Retinal pigment epithelial cell (primary cell): ENCODE measurements around the gene MED25.

ENCODE experiments used
- DNase-seq: peaks from one replicate; pipeline ENCODE4 v3.0.0-alpha.2; 2010; ENCODE audit warnings: low read depth
- H3K4me3 ChIP-seq: 2 replicates; pipeline ENCODE4 v1.5.1; 2011; ENCODE audit warnings: mild to moderate bottlenecking, low read length, control low read depth, moderate library complexity
- CTCF ChIP-seq: conservative IDR thresholded peaks from 2 replicates; pipeline ENCODE4 v1.5.1; 2011; ENCODE audit warnings: low read depth, low read length, control low read depth, inconsistent platforms

MED25 gene

DNA sequence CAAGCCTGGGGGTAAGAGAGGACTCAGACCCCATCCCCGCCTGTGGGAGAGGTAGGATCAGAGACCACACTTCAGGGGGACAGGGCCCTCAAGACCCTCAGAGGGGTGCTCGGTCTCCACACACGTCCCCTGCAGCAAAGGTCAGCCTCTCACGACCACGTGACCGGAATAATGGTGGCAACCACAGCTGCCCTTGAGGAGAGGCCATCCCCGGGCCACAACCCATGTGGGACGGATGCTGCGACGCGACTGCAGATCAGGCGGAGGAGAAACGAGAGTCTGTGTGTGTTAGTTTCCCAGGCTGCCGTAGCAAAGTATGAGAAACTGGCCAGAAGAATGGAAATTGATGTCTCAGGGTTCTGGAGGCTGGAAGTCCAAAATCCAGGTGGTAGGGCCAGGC is 8.9 kb downstream of the MED25 start:
- no peak for TF ChIP-seq CTCF
- no peak for DNase-seq
- no peak overlapping the region for H3K4me3 ChIP-seq

DNA sequence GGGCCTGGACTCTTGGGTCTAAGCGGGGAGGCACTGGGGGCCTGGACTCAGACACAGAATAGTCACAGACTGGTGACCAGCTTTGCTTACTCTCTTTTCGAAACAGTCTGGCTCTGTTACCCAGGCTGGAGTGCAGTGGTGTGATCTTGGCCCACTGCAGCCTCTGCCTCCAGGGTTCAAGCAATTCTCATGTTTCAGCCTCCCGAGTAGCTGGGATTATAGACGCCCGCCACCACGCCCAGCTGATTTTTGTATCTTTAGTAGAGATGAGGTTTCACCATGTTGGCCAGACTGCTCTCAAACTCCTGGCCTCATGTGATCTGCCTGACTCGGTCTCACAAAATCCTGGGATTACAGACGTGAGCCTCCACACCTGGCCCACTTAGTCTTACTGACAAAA is 11.1 kb downstream of the MED25 start:
- TF ChIP-seq CTCF, result no peak
- no peak overlapping the region for H3K4me3 ChIP-seq
- no peak for DNase-seq

GRCh38 chr19:49829721-49830120 is 11.6 kb downstream of the MED25 start:
- TF ChIP-seq CTCF, result no peak
- no peak overlapping the region for H3K4me3 ChIP-seq
- no peak for DNase-seq

DNA sequence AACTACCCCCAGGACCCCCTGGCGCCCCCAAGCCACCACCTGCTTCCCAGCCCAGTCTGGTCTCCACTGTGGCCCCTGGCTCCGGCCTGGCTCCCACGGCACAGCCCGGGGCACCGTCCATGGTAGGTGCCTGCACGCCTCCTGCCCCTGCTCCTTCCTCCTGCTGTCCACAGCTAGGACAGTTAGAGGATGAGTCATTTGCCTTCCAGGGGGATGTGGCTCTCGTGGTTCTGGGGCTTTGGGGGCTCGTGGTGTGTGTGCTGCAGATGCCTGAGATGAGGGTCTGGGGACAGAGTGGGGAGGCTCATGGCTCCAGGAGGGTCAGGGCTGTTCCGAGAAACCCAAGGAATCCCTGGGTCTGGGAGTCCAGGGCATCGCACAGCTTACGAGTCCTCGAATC is 12.7 kb downstream of the MED25 start:
- no peak overlapping the region for H3K4me3 ChIP-seq
- no peak for TF ChIP-seq CTCF
- DNase-seq, result no peak

- no peak for TF ChIP-seq CTCF
- DNase-seq, result no peak
- no peak overlapping the region for H3K4me3 ChIP-seq
Measured at GRCh38 chr19:49831592-49831991, 13.5 kb downstream of the MED25 start.

- DNase-seq, result no peak
- H3K4me3 ChIP-seq, result no peak overlapping the region
- no peak for TF ChIP-seq CTCF
Measured at GRCh38 chr19:49832556-49832955, 14.5 kb downstream of the MED25 start.

DNA sequence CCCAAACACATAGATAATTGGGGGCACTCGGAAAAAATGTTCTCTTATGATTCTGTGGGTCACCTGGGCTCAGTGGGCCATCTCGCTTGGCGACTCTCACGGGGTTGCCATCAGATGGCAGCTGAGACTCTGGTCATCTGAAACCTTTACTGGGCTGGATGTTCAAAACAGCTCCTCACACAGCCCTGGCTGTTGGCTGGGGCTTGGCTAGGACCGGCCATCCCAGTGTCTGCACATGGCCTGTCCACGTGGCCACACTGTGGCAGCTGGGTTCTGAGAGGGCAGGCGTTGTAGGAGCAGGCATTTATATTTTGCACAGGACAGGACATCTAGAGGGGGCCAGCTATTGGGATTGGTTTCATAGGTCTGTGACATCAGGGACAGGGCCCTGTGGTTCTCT is 15.5 kb downstream of the MED25 start:
- DNase-seq, result no peak
- H3K4me3 ChIP-seq, result no peak overlapping the region
- no peak for TF ChIP-seq CTCF
